RWPE1 (cell line): ENCODE data around the gene NOL4L.

Source experiments
- CTCF ChIA-PET: fragments of 350-600 bp; sonication (Branson Sonifier 250); formaldehyde crosslinking; extraction: SDS; loops from one replicate; lab custom pipeline; 2021; lab: Yijun Ruan, JAX
- POLR2A ChIA-PET: fragments of 400-600 bp; formaldehyde crosslinking; extraction: SDS; loops from one replicate; lab custom pipeline; 2020; ENCODE audit warnings: antibody characterized with exemption; ENCODE audit not compliant: low non-redundant PET; lab: Yijun Ruan, JAX
- DNase-seq: peaks from one replicate; pipeline ENCODE4 v3.0.0; 2012; ENCODE audit warnings: low spot score
- H3K27ac ChIP-seq: fragments of 450-650 bp; 2 replicates; pipeline ENCODE4 v1.5.1; 2017
- CTCF ChIP-seq: fragments of 450-650 bp; conservative IDR thresholded peaks from 2 replicates; pipeline ENCODE4 v1.5.1; 2017; ENCODE audit warnings: low read depth, mild to moderate bottlenecking

The NOL4L gene

GRCh38 chr20:32574296-32575226 lies 10.6 kb downstream of the NOL4L start:
- DNase-seq, result peak; percentile 78
- TF ChIP-seq CTCF, result no peak
- ChIA-PET POLR2A (no interaction called here), CTCF (interaction anchor here (0.5 to 1.4 kb wide), 6 partner anchors 11 to 1772 kb away, joined by 3 read pairs; no protein-coding TSS in a partner anchor)
- H3K27ac ChIP-seq, result no peak overlapping the region

- no peak for TF ChIP-seq CTCF
- POLR2A ChIA-PET, result no interaction called here
- DNase-seq, result no peak
- H3K27ac ChIP-seq, result no peak overlapping the region
- CTCF ChIA-PET, result interaction anchor here (0.6 to 1.0 kb wide), 2 partner anchors 45 to 81 kb away, joined by 3 to 5 read pairs; no protein-coding TSS in a partner anchor
Measured at GRCh38 chr20:32573167-32573851, 11.8 kb downstream of the NOL4L start.

GRCh38 chr20:32572271-32572968 lies 12.7 kb downstream of the NOL4L start:
- CTCF ChIA-PET, result interaction anchor here (0.6 to 1.0 kb wide), 3 partner anchors 10 to 82 kb away, joined by 3 to 6 read pairs (median 5); no protein-coding TSS in a partner anchor
- H3K27ac ChIP-seq, result no peak overlapping the region
- no peak for TF ChIP-seq CTCF
- POLR2A ChIA-PET, result no interaction called here
- no peak for DNase-seq

GRCh38 chr20:32571566-32571965 lies 13.6 kb downstream of the NOL4L start:
- TF ChIP-seq CTCF, result no peak
- ChIA-PET POLR2A (no interaction called here), CTCF (interaction anchor here (1.0 kb wide), 1 partner anchor 16 kb away, joined by 6 read pairs; no protein-coding TSS in a partner anchor)
- no peak overlapping the region for H3K27ac ChIP-seq
- DNase-seq, result no peak

GRCh38 chr20:32570401-32571190 lies 14.5 kb downstream of the NOL4L start:
- TF ChIP-seq CTCF, result no peak
- no peak overlapping the region for H3K27ac ChIP-seq
- POLR2A ChIA-PET, result no interaction called here
- DNase-seq, result no peak
- CTCF ChIA-PET, result interaction anchor here (1.0 kb wide), 1 partner anchor 28 kb away, joined by 3 read pairs; no protein-coding TSS in a partner anchor
